ENCODE results near the gene THBS2.

DNA sequence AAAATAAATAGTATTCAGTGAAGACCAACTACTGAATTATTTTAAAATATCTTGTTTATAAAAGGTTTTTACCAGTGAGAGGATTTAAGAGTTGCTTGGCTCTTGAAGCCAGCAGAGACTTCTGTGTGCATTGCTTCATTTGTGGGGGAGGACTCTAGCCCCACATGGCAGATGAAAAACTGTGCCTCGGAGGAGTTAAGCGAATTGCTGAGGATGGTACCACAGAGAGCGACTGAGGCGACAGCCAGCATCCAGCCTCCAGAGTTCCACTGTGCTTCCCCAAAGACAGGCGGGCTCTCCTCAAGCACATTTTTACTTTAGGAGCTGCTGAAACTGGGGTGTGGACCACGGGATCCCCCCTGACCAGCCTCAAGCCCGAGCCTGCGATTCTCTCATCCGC, 80.7 kb downstream of the THBS2 start:
- TF ChIP-seq, protein P1, sequence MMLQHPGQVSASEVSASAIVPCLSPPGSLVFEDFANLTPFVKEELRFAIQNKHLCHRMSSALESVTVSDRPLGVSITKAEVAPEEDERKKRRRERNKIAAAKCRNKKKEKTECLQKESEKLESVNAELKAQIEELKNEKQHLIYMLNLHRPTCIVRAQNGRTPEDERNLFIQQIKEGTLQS (IDR thresholded peaks at IDR 0.05; ENCODE audit: borderline replicate concordance, extremely low read depth, low read depth, low read length), result no peak
- no peak for TF ChIP-seq MXI1 (IDR thresholded peaks at IDR 0.05; ENCODE audit: low read depth, low read length)
- TF ChIP-seq, protein P2, sequence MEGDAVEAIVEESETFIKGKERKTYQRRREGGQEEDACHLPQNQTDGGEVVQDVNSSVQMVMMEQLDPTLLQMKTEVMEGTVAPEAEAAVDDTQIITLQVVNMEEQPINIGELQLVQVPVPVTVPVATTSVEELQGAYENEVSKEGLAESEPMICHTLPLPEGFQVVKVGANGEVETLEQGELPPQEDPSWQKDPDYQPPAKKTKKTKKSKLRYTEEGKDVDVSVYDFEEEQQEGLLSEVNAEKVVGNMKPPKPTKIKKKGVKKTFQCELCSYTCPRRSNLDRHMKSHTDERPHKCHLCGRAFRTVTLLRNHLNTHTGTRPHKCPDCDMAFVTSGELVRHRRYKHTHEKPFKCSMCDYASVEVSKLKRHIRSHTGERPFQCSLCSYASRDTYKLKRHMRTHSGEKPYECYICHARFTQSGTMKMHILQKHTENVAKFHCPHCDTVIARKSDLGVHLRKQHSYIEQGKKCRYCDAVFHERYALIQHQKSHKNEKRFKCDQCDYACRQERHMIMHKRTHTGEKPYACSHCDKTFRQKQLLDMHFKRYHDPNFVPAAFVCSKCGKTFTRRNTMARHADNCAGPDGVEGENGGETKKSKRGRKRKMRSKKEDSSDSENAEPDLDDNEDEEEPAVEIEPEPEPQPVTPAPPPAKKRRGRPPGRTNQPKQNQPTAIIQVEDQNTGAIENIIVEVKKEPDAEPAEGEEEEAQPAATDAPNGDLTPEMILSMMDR (IDR thresholded peaks at IDR 0.05 in 2 of 3, conservative IDR thresholded peaks at IDR 0.05 in 1 of 3; ENCODE audit: control insufficient read depth in 2 of 3, extremely low read depth in 1 of 3, insufficient read depth in 1 of 3, low read depth in 3 of 3, low read length in 3 of 3), result no peak
- TF ChIP-seq ZZZ3 (IDR thresholded peaks at IDR 0.05; ENCODE audit: control insufficient read depth, insufficient read length, low read depth), result no peak
- no peak for TF ChIP-seq HCFC1 (IDR thresholded peaks at IDR 0.05; ENCODE audit: low read length)
- TF ChIP-seq SP1 (IDR thresholded peaks at IDR 0.05; ENCODE audit: low read depth, low read length), result no peak
- TF ChIP-seq RAD21 (IDR thresholded peaks at IDR 0.05; ENCODE audit: insufficient read depth, low read depth, low read length), result no peak

Data from GM12878 (cell line).